Heart left ventricle (tissue), 13 donors: ENCODE measurements around the gene BTN2A1.

Source experiments
- CTCF ChIP-seq, 12 donors: fragments of 200-600 bp; sonication (generic) in 4 of 12; IDR thresholded peaks; one replicate each; pipeline versions ENCODE4 v1.5.0 to v1.8.0; 2018 to 2022; ENCODE audit warnings: antibody characterized with exemption in 12 of 12, mild to moderate bottlenecking in 5 of 12
- POLR2A ChIP-seq, 2 donors: fragments of 450-650 bp; IDR thresholded peaks; one replicate each; pipeline ENCODE4 v1.6.1; 2017; ENCODE audit warnings: antibody characterized with exemption in 2 of 2, mild to moderate bottlenecking in 2 of 2, moderate library complexity in 2 of 2
- donor health status: ischemic (EF 13 %, LVEDD 7.1; RV severe dilation, severe dysfunction).
- donor health status: DM: no; HTN: yes; CAD: no.
- donor health status: DM: no; HTN: no; CAD: no.
- donor health status: ischemic (EF 25% LVEDD 6.9; RV normal size, moderate dysfunction).
- donor health status: ischemic (EF 25% LVEDD 5.7; RV mildly dilated, moderate dysfunction).
- donor health status: ischemic (EF 35%, LVEDD 5.7; RV mildly dilated, moderate dysfunction).
- donor health status: nonischemic (EF 11% LVEDD 7.7; RV severe dilation, severe dysfunction).
- donor health status: DM: yes; HTN: yes; CAD: no.
- donor health status: PGD.
- donor health status: ischemic (EF 29% LVEDD 5.4; RV normal size, mild dysfunction).
- donor health status: nonischemic (EF 23%, LVEDD 6.1; RV moderate dilation, normal function).

GRCh38 chr6:26464416-26465131 lies 6.8 kb downstream of the BTN2A1 start:
- TF ChIP-seq CTCF (IDR thresholded peaks at IDR 0.05) = no peak
- TF ChIP-seq POLR2A (IDR thresholded peaks at IDR 0.05) = no peak
